Kidney epithelial cell (primary cell): ENCODE measurements around the gene ZNF548. TPM values are rescaled to one million over a fixed set of nuclear protein-coding genes. Genes with fewer than 3 reads are reported as not detected.

Experiments used
- DNase-seq: peaks from one replicate; pipeline ENCODE4 v3.0.0-alpha.2; 2010; ENCODE audit warnings: low read depth
- H3K27me3 ChIP-seq: 2 replicates; pipeline ENCODE4 v1.6.0; 2011; ENCODE audit warnings: low read length; ENCODE audit not compliant: control insufficient read depth, insufficient read depth
- H3K36me3 ChIP-seq: 2 replicates; pipeline ENCODE4 v1.5.1; 2011; ENCODE audit warnings: low read length; ENCODE audit not compliant: control insufficient read depth, insufficient read depth
- H3K4me3 ChIP-seq: 2 replicates; pipeline ENCODE4 v1.5.1; 2011; ENCODE audit warnings: low read depth, mild to moderate bottlenecking, control low read depth, low read length
- total RNA-seq: library from RNA; depleted of rRNA; stranded (reverse); fragments of >200 nt; gene quantifications from 2 replicates; pipeline ENCODE4 v1.2.3, GENCODE V29; 2015
- TF ChIP-seq, protein P1 (sequence below): IDR thresholded peaks from 2 replicates; pipeline ENCODE4 v1.5.1; 2011; ENCODE audit warnings: mild to moderate bottlenecking, moderate library complexity, low read length, control low read depth, inconsistent platforms; ENCODE audit not compliant: insufficient read depth, poor library complexity, severe bottlenecking

Gene ZNF548
- total RNA-seq, 1 donor from 2014 or later = 13.1 TPM

DNA sequence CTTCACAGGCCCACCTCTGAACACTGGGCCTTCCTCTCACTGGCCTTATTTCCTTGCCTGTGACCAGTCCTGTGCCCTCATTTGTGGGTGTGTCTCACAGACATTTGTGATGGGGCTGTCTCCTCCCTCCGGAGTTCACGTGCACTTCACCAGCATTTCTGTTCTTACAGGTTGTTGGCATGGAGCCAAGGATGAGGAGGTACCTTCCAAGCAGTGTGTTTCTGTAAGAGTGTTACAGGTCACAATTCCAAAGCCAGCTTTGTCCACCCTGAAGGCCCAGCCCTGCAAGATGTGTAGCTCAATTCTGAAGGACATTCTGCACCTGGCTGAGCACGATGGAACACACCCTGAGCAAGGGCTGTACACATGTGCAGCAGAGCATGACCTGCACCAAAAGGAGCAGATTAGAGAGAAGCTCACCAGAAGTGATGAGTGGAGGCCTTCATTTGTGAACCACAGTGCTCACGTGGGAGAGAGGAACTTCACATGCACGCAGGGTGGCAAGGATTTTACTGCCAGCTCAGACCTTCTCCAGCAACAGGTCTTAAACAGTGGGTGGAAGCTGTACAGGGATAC is 53.6 kb downstream of the ZNF548 start:
- H3K27me3 ChIP-seq = no peaks in the 10 kb centered on the region
- TF ChIP-seq, protein P1, sequence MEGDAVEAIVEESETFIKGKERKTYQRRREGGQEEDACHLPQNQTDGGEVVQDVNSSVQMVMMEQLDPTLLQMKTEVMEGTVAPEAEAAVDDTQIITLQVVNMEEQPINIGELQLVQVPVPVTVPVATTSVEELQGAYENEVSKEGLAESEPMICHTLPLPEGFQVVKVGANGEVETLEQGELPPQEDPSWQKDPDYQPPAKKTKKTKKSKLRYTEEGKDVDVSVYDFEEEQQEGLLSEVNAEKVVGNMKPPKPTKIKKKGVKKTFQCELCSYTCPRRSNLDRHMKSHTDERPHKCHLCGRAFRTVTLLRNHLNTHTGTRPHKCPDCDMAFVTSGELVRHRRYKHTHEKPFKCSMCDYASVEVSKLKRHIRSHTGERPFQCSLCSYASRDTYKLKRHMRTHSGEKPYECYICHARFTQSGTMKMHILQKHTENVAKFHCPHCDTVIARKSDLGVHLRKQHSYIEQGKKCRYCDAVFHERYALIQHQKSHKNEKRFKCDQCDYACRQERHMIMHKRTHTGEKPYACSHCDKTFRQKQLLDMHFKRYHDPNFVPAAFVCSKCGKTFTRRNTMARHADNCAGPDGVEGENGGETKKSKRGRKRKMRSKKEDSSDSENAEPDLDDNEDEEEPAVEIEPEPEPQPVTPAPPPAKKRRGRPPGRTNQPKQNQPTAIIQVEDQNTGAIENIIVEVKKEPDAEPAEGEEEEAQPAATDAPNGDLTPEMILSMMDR = no peak
- no peak for DNase-seq
- peaks cover 2% of the 10 kb centered on the region for H3K36me3 ChIP-seq
- H3K4me3 ChIP-seq = no peak overlapping the region

DNA sequence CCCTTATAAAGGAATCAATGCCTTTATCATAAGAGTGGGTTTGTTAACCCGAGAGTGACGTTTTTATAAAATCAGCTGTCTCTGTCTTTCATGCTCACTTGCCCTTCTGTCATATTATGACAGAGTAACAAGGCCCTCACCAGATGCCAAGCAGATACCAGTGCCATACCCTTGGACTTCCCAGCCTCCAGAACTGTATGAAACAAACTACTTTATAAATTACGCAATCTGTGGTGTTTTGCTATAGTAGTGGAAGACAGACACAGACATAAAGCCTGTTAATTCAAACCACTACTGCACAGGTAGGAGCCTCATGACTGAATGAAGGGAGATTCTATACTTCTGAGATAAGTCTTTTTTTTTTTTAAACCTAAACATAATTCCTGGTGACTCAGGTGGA is 62.7 kb downstream of the ZNF548 start:
- TF ChIP-seq, protein P1 = no peak
- Histone ChIP-seq H3K27me3 (no peaks in the 10 kb centered on the region), H3K36me3 (no peaks in the 10 kb centered on the region), H3K4me3 (no peak overlapping the region)
- DNase-seq = no peak

Other genes with a start within 250 kb of the ZNF548 start
- not detected in 2 replicates for gene ZIM3, start 244.7 kb upstream of the ZNF548 start, total RNA-seq
- not detected in 2 replicates for gene DUXA, start 222.4 kb upstream of the ZNF548 start, total RNA-seq
- gene ZNF264, start 198.4 kb upstream of the ZNF548 start, total RNA-seq = 44.3 and 59.1 TPM in 2 replicates
- 1.0 and 4.4 TPM in 2 replicates for gene AURKC, start 158.8 kb upstream of the ZNF548 start, total RNA-seq
- gene ZNF805, start 149.2 kb upstream of the ZNF548 start, total RNA-seq = 18.7 and 19.2 TPM in 2 replicates
- gene ZNF460, start 109.4 kb upstream of the ZNF548 start, total RNA-seq = 122 and 134 TPM in 2 replicates
- gene ZNF543, start 69.4 kb upstream of the ZNF548 start, total RNA-seq = 9.8 and 12.4 TPM in 2 replicates
- gene ZNF304, start 38.6 kb upstream of the ZNF548 start, total RNA-seq = 8.0 and 8.3 TPM in 2 replicates
- 16.4 and 28.7 TPM in 2 replicates for gene TRAPPC2B, start 26.3 kb upstream of the ZNF548 start, total RNA-seq
- gene ZNF547, start 26.3 kb upstream of the ZNF548 start, total RNA-seq = 1.7 and 6.0 TPM in 2 replicates
- gene ZNF17, start 21.3 kb downstream of the ZNF548 start, total RNA-seq = 4.5 and 6.3 TPM in 2 replicates
- 10.4 and 14.3 TPM in 2 replicates for gene ZNF749, start 45.5 kb downstream of the ZNF548 start, total RNA-seq
- 0.41 and 0.54 TPM in 2 replicates for gene VN1R1, start 67.3 kb downstream of the ZNF548 start, total RNA-seq
- gene ZNF772, start 87.7 kb downstream of the ZNF548 start, total RNA-seq = 9.2 and 10.0 TPM in 2 replicates
- gene ZNF419, start 97.9 kb downstream of the ZNF548 start, total RNA-seq = 11.4 and 16.8 TPM in 2 replicates
- gene ZNF773, start 110.1 kb downstream of the ZNF548 start, total RNA-seq = 7.9 and 11.2 TPM in 2 replicates
- gene ZNF549, start 137.5 kb downstream of the ZNF548 start, total RNA-seq = 4.8 and 5.1 TPM in 2 replicates
- gene ZNF550, start 170.0 kb downstream of the ZNF548 start, total RNA-seq = 5.1 and 6.8 TPM in 2 replicates
- gene ZNF416, start 189.1 kb downstream of the ZNF548 start, total RNA-seq = 5.5 and 6.0 TPM in 2 replicates
- gene ZIK1, start 194.3 kb downstream of the ZNF548 start, total RNA-seq = 6.8 and 9.3 TPM in 2 replicates
- 3.2 and 6.6 TPM in 2 replicates for gene ZNF530, start 210.0 kb downstream of the ZNF548 start, total RNA-seq
- 34.8 and 40.6 TPM in 2 replicates for gene ZNF134, start 224.4 kb downstream of the ZNF548 start, total RNA-seq
- 6.9 and 10.4 TPM in 2 replicates for gene ZNF211, start 243.3 kb downstream of the ZNF548 start, total RNA-seq